Stimulated activated CD8-positive, alpha-beta memory T cell treated with anti-CD3 and anti-CD28 coated beads, Interleukin-15, amount 100 ng/mL, for 1 hour (primary cell): ENCODE measurements around the gene USP36.
"Not testable (repeated sequence)": the region's sequence is repeated elsewhere in the genome, so short reads cannot be mapped to it uniquely, and the experiment has no call there.

Source experiments
- DNase-seq: peaks from one replicate; pipeline ENCODE4 v3.0.0-alpha.2; 2020; ENCODE audit warnings: low read depth

The USP36 gene

DNA sequence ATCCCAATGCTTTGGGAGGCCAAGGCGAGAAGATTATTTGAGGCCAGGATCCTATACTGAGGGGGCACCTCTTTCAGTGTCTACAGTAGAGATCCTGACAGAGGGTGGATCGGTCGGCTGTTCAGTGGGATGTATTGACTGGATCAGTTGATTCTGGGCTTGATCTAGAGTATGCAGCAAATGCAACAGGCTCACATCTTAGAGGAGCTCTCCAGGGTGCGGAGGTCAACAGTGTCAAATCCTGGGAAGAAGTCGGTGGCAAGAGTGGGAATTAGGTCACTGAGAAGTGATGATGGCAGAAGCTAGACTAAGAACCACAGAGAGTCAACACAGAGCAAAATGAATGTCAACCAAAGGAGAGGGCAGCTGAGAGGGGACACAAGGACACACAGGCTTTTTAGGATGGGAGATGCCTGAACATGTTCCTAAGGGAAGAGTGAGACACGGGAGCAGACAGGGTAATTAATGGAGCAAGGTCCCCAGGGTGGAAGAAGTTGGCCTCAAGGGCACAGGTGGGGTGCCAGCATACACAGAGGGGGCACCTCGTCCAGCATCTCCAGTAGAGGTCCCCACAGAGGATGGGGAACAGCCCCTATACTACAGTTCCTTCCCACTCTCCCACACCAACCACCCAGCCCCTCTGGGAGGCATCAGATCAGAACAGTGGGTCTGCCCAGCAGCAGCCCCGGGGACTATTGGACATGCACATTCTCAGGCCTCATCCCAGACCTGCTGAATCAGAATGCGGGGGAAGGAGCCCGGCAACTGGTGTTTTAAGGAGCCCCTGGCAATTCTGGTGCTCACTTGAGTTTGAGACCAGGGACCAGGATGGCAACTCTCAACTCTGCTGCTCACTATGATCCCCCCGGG is 48.5 kb downstream of the USP36 start:
- no peak for DNase-seq

DNA sequence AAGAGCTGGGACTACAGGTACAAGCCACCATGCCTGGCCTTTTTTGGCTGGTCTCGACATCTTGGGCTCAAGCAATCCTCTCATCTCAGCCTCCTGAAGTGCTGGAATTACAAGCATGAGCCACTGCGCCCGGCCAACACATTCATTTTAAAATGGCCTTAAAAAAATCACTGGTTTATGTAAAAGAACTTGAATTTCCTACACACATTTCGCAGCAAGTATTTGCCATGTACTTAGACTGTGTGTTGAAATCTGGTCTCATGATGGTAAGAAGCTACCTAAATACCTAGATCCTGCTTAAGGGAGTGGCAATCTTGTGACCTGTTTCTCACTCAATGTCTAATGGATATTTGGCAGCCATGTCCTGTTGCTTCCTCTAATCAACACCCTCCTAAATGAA is 50.1 kb downstream of the USP36 start:
- no peak for DNase-seq

DNA sequence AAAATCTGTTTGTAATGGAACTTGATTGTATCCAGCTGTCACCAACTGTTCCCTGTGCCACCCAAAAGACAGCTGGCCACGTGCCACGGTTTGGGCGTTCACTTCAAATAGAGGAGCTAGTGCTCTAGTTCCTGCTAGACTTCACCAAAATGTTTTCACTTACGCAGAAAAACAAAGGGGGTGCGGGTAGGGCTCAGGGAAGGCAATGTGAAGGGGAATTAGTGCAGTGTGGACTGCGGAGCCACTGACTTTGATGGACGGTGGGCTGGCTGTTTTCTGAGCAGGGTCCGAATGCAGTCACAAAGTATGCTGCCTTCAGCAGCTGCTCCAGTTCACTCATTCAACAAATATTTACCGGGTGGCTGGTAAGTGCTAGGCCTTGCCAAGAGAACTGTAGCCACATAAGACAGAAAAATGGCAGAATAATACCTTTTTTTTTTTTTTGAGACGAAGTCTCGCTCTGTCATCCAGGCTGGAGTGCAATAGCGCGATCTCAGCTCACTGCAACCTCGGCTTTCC is 50.9 kb downstream of the USP36 start:
- no peak for DNase-seq

DNA sequence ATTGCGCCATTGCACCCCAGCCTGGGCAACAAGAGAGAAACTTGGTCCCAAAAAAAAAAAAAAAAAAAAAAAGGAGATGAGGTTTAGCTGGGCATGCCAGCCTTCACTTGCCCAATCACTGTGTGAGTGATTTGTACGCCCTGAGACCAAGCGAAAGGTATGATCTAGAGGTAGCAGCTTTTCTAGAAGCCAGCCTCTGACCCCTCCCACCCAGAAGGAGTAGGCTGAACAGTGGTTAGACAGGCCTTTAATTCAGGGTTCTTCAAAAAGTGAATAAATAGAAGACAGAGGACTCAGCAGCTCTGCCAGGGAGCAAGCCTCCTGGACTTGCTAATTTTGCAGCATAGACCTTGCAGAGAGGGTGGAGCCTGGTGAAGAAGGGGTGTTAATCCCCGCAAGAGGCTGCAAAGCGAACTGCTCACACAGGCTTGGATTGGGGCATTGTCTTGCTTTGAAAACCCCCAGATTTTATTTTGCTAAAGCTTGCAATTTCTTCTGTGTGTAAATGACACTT is 51.4 kb downstream of the USP36 start:
- no peak for DNase-seq

DNA sequence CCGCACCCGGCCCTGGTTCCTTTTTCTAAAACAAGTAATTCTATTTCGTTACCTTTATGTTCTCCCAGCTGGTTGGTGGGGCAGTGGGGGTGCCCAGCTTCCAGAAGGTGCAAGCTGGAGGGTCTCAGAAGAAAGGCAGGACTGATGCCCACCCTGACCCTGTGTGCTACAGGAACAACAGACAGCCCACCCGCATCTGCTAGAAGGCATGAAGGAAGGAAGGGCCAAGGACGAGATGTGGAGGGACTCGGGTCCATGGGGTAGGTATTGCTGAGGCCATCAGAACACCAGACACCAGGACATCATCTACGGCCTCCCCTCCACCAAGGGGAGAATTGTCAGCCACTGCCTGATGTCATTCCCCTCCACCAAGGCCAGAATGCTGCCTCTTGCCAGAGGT is 52.2 kb downstream of the USP36 start:
- DNase-seq = no peak

DNA sequence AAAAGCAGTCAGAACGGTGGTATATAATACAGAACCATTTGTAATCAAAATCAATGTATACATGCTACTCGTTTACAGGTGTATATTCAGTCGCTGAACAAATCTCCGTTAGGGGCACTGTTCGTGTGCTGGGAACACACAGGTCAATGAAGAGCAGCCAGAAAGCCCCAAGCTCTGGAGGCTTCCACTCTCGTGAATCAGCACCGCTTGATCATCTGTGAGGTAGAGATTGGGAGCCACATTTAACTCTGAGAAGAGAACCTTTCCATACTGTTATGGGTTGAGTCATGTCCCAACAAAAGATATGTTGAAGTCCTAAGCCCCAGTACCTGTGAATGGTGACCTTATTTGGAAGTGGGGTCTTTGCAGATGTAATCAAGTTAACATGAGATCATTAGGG is 53.2 kb downstream of the USP36 start:
- DNase-seq = no peak

DNA sequence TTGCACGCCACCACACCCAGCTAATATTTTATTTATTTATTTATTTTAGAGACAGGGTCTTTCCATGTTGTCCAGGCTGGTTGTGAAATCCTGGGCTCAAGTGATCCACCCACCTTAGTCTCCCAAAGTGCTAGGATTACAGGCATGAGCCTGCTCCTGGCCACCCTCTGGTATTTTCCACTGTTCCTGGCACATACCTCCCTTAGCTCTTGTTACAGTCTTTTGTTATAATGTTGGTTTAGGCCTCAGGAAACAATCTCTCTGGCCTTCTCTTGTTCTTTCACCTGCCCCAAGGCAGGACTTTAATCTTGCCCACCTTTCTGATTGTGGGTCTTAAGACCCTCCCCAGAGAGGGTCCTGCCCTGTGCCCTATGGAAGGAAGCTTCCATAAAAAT is 55.0 kb downstream of the USP36 start:
- DNase-seq = no peak

DNA sequence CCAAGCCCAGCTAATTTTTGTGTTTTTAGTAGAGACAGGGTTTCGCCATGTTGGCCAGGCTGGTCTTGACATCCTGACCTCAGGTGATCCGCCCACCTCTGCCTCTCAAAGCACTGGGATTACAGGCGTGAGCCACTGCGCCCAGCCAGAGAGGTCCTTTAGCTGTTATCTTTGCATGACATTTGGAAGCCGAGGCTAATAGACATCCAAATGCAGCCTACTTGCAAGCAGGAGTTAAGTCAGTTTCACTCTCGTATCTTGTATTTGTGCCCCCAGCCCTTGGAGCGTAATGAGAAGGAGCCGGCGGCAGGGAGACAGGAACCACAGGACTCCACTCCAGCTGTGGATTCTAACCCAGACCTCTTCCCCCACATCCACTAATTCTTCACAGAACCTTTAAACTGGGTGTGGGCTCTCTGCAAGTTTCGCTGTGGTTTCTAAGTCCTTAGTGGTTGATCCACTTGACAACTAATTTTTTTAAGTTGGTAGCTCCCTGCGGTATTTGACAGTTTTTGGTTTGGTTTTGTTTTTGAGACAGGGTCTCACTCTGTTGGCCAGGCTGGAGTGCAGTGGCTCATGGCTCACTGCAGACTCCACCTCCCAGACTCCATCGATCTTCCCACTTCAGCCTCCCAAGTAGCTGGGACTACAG is 55.5 kb downstream of the USP36 start:
- DNase-seq = no peak

DNA sequence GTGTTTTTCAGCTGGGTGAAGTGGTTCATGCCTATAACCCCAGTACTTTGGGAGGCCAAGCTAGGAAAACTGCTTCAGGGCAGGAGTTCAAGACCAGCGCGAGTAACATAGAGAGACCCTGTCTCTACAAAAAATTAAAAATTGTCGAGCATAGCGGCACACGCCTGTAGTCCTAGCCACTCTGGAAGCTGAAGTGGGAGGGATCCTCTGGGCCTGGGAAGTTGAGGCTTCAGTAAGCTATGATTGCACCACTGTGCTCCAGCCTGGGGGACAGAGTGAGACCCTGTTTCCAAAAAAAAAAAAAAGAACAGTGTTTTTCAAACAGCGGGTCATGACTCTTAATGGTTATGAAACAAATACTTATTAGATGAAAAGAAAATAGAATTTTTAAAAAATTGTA is 56.3 kb downstream of the USP36 start:
- DNase-seq = no peak

DNA sequence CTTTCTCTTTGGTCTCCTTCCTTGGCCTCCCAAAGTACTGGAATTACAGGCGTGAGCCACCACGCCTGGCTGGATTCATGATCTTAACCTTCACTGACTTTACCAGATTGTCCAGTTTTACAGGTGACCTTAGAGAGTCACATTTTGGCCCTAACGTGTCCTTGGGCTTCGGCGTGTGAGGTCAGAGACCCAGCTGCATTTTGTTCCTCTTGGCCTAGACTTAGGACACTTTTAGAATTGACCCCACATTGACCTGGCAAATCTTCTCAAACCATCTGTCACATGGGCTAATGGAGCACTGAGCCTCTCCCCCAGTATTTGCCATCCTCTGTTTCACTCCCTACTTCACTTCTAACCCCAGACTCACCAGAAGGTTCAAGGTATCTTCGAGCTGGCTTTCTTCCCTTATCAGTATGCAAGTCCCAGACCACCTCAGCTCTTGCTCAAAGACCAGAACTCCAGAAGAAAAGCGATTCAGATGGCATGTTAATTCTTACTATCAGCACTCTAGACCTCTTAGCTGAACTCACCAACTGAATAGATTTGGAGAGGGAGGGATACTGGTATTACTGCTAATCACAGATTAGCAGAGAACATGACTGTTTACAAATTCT is 56.8 kb downstream of the USP36 start:
- DNase-seq = no peak

DNA sequence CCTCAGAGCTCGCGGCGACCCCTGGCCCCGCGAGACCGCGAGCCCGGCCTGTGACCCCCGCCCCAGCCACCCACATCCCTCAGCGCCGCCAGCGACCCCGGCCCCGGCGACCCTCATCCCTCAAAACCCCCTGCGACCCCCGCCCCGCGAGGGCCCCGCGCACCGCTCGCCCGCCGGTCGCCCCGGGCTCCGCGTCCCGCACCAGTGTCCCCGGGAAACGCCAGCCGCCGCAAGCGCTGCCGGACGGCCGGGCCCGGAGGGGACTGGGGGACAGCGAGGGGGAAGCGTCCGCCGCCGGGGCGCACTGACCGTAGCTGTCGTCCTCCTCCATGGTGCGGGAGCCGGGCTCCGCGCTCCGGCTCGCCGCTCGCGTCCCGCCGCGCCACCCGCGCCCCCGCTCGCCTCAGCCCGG is 58.7 kb downstream of the USP36 start, which contains the start of gene CYTH1:
CYTH1 (minus strand) TSS at position 381 of the 412 bp plus-strand sequence; CDS start at position 331, 50 bp downstream.
- DNase-seq = no peak

DNA sequence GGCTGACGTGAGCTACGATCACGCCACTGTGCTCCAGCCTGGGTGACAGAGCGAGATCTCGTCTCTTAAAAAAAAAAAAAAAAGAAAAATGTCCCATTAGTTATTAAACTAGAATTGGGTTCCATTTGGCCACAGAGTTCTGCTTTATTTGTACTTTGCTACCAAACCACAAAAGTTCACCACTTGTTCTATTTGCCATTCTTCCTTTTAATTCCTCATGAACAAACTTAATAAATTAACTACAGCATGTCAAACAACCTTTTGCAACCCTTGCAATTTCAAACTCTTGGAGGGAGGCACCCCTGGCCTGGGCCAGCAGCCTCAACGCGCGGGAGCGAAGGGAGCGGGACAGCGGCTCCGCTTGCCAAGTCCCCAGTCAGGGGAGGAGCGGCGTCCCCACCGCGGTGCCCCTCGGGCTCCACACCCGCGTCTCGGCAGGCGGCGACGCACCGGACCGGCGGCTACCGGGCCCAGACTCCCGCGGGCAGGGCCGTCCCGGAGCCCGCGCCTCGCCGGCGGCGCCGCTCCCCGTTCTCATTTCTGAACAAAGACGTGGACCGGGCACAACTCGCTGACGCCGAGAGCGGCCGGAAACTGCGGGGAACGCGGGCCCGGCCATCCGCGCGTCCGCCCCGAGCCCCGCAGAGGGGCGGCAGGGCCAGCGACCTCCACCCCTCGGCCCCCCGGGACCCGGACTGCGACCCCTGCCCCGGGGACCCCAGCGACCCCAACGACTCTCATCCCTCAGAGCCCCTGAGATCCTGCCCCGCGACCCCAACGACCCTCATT is 59.3 kb downstream of the USP36 start:
- no peak for DNase-seq

DNA sequence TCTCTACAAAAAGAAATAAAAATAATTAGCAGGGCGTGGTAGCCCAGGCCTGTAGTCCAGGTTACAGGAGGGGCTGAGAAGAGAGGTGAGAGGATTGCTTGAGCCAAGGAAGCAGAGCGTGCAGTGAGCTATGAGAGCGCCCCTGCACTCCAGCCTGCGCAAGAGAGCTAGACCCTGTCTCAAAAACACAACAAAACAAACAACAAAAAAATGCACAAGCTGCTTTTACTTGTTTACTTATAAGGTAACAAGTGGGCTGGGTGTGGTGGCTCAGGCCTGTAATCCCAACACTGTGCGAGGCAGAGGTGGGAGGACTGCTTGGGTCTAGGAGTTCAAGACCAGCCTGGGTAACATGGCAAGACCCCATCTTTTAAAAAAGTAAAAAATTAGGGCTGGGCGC is 60.3 kb downstream of the USP36 start:
- no peak for DNase-seq

DNA sequence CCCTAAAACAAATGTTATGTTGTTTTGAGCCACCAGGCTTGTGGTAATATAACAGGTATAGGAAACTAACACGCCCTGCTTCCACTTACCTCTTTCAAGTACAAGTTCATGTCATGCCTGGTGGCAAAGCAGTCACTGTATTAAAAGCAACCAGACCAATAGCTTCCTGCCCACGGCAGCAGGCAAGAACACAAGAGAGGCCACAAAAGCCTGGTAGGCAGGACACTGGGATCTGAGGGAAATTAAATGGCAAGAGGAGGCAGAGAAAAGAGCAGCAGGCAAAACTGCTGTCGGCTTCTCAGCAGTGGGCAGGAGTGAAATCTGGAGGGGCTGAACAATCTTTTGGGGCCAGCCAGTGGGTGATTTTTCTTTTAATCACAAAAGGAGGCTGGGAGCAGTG is 60.8 kb downstream of the USP36 start:
- no peak for DNase-seq

DNA sequence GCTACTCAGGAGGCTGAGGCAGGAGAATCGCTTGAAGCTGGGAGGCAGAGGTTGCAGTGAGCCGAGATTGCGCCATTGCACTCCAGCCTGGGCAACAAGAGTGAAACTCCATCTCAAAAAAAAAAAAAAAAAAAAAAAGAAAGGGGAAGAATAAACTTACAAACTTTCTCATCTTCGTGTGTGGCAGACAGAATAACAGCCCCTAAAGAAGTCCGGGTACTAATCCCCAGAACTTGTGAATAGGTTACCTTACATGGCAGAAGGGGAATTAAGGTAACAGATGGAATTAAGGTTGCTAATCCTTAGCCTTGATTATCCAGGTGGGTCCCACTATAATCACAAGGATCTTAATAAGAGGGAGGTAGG is 61.3 kb downstream of the USP36 start:
- DNase-seq = not testable (repeated sequence)

DNA sequence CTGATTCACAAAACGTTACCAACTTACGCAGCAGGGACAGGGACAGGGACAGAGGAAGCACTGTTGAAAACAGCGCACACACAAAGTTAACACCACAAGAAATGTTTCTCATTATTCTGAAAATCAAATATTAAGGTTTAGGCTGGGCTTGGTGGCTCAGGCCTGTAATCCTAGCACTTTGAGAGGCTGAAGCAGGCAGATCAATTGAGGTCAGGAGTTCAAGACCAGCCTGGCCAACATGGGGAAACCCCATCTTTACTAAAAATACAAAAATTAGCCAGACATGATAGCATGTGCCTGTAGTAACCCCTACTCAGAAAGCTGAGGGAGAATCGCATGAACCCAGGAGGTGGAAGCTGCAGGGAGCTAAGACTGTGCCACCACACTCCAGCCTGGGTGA is 62.7 kb downstream of the USP36 start:
- no peak for DNase-seq

DNA sequence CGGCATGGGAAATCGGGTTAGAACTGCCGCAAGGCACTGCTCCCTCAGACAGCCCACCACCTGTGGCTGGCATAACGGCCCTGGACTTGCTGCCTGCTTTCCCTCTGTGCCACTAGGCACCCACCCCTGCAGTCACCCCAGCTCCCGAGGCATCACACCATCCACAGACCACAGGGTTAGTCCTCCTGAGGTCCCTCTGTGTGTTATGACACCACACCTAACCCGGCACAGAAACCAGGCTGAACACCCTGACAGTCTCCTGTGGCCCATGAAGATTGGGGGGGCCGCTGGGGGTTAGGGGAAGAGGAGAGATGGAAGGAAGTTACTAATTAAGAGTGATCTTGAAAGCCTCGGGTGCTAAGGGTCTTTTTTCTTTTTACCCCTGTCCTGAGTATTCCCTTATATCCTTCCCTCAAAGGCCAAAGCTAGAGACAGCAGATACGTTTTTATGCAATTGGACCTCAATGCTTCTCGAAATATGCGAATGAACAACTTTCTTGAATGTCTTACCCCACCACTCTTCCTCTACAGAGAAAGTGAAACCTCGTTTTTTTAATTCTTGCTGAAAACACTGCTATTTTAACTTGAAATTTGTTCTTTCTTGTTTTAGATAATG is 65.5 kb downstream of the USP36 start:
- no peak for DNase-seq

DNA sequence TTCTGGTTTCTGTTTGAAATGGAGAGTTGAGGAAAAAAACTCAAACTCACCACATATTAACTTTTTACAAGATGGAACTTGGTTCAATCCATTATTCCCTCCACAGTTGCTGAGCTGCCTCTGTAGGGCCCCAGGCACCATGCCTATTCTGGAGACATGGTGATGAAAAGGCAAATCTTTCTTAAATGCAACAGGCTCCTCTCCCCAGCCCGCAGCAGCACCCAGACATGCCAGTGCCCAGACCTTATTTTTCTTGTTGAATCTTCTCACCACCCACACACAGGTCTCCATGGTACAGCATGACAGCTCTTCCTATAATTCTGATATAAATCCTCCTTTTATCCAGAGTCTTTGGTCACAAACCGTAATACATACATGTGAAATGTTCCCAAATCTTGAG is 66.2 kb downstream of the USP36 start:
- no peak for DNase-seq

DNA sequence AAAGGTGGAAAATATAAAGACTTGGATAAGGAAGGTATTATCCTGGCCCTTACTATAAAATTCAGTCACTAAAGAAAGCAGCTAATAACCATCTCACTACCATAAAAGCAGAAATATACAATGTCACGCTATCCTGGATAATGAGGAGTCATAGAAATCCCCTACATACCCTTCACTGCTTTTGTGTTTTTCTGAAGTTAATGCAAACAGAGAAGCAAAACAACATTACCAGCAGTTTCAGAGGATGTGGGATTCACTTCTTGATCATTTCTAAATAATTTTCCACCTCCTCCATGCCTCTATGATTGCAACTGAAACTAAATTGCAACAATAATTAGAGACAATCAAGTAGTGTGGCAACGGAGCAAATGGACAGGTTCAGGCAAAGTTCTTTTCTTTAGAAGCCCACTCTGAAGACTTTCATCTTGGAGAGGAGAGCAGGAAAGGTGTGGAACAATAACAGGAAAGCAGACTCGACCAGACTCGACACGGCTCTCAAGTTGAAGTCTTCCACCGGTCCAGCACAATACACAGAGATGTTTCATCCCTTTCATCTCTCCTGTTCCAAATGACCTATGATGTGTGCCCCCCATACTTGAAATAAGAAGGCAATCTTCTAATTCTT is 68.7 kb downstream of the USP36 start:
- DNase-seq = no peak

DNA sequence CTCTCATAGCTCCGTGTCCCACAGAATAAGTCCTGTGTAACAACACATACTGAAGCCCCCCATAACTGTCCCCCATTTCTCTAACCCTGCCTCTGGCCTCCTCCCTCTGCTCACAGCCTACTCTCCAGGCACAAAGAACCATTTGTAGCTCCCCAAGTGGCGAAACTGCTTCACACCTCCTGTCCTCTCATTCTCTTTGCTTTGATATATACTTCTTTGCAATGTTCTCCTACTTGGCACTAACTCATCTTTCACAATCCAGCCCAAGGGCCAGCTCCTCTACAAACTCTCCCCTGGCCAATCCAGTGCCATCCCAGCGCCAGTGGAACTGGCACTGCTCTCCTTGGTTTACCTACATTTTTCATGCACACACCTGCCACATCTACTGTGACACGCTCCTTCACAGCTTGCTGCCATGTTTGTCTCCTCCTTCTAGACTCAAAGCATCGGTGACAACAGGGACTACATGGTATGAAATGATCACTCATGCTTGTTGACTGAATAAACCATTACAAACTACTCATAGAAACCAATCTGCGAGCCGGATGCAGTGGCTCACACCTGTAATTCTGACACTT is 71.3 kb downstream of the USP36 start:
- DNase-seq = no peak

DNA sequence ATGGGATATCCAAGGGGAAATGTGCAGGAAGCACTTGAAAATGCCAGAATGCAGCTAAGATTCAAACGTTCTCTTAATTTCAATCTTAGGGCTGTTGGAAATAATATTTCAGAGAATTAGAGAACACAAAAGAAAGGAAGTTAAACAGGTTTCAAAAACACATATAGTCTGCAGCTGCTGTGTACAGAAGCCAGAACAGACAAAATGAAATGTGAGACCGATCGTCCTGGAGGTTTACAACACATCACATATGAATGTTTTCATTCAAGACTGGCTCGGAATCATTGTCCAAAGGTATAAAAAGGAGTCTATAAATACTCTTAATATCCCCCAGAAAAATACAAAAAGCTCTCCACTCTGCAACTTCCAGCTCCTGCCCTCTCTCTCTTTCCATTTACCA is 72.8 kb downstream of the USP36 start:
- no peak for DNase-seq
